HG03558 (cell line): ENCODE measurements around the gene GRM5.
"Not testable (repeated sequence)": the region's sequence is repeated elsewhere in the genome, so short reads cannot be mapped to it uniquely, and the experiment has no call there.

Source experiments
- ATAC-seq: cut with Tn5 transposase; IDR thresholded peaks from one replicate; pipeline ENCODE4 v1.9.1; 2021; ENCODE audit warnings: moderate number of reproducible peaks; ENCODE audit not compliant: unreplicated experiment; ENCODE audit errors: extremely low read depth

Gene GRM5

GRCh38 chr11:88555018-88555828, 510.6 kb downstream of the GRM5 start:
- no peak for ATAC-seq

GRCh38 chr11:88553204-88553603, 512.6 kb downstream of the GRM5 start:
- no peak for ATAC-seq

DNA sequence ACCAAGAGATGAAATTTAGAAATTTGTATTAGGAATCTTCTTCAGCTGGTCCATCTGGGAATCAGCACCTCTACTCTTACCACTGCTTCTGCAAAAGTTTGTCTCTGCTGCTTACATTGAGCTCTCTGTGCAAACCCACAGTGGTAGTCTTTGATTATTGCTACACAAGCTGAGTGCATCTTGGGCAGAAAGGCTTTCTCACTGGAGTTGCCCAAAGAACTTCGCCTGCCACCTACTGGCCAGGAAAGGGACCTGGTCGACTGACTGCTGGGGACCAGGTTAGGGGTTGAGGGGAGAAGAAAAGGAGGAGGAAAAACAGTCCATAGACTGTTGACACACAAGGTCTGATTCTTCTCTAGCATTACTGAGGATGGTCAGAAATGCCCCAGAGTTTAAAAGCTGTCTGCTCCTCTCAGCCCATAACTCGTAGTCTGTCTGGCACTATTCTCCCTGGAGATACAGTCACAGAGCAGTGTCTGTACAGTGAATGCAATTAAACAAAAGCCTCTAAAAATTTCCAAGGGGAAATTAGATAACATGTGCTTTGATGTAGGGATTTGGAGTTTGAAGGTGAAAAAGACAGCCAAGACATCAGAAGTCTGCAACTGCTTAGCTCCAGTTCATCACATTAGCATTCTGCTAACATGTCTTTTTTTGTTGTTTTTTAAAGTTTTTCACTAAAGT, 513.3 kb downstream of the GRM5 start:
- ATAC-seq, result peak; percentile 85

DNA sequence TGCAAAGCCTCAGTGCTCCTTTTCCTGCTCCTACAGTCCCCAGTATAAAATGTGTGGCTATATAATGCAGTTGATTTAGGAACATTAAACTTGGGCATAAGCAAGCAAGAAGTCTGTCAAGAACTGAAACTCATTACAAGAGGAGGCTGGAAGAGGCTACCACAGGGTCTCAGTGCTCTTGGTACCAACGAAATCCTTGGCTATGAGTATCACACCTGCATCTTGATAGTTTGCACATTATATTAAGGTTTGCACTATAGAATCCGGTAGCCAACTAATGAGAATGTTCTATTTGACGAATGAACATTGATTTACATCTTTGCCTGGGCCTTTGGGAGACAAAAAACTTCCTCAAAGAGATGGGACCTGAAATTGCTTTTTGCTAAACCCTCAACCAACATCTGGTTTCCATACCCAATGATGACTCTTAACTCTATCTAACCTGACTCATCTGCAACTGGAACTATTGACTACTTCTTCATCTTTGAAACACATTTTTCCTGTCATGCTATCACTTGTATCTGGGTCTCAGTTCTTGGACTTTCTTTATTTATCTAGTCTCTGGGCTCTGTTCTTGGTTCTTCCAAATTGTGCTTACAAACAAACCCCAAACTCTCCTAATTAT, 521.0 kb downstream of the GRM5 start:
- no peak for ATAC-seq

- ATAC-seq, result peak; percentile 96
Measured at GRCh38 chr11:88543902-88544655, 521.7 kb downstream of the GRM5 start.

DNA sequence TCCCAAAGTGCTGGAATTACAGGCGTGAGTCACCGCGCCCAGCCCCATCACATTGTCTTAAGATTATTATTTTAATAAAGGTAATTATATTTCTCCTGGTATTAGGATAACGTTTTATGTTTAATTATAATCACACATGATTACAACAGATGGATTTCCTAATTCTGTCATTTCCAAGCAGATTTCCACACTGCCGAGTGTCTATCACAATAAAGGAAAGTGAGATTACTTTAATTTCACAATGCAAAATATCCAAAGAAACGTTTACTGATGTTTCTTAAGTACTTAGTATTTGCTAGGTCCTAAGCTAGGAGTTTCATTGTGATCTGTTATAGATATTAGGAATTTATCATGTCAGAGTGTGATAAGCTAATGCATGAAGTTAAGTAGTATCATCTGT, 524.8 kb downstream of the GRM5 start:
- ATAC-seq, result no peak

GRCh38 chr11:88538098-88538497, 527.7 kb downstream of the GRM5 start:
- no peak for ATAC-seq

DNA sequence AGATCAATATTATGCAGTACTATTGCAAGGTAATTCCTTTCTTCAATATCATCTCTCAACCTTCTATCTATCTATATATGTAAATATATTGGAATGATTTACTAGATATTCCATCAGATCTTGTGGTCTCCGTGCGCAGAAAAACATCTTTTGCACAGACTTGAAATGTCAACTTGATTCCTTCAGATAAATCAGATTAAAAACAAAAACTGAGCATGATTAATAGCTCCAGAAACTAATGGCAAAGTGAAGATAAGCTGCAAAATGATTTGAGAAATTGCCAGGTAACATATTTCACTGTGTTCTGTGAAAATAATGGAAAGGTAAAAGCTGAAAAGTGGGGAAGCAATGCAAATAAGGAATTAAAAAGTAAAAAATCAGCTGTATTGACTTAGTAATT, 528.2 kb downstream of the GRM5 start:
- ATAC-seq, result no peak

GRCh38 chr11:88536616-88537265, 529.0 kb downstream of the GRM5 start:
- no peak for ATAC-seq

DNA sequence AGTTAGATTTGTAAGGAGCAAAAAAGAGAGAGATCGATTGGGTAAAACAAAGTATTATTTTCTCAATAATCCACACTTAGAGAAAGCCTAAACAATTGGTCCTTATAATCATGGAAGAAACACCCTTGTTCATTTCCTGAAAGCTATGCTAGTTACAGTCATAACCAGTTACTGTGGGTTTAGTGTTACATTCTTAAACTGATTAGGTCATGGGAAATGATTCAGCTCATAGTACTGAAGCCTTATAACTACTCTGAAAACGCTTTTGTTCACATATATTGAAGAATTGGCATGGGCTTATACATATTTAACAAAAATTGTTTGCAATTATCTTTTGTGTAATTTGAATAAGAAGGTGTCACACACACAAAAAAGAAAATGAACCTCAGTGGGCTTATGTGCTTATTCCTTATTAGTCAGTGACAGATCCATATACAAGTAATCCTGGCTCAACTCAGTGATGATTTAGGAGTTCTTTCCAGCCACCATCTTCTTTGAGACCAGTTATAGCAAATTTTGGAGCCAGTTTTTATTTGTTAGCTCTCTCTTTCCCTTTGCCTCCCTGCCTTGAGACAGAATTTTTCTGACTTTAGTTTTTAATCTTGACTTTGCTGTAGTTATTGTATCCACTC, 529.8 kb downstream of the GRM5 start:
- ATAC-seq, result no peak

- no peak for ATAC-seq
Measured at GRCh38 chr11:88535266-88535665, 530.5 kb downstream of the GRM5 start.

DNA sequence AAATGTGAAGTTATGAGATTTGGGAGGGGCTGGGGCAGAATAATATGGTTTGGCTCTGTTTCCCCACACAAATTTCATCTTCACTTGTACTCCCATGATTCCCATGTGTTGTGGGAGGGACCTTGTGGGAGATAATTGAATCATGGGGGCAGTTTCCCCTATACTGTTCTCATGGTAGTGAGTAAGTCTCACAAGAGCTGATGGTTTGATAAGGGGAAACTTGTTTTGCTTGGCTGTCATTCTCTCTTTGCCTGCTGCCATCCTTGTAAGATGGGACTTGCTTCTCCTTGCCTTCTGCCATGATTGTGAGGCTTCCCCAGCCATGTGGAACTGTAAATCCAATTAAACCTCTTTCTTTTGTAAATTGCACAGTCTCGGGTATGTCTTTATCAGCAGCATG, 531.1 kb downstream of the GRM5 start:
- ATAC-seq, result not testable (repeated sequence)

GRCh38 chr11:88534185-88534584, 531.6 kb downstream of the GRM5 start:
- ATAC-seq, result no peak

DNA sequence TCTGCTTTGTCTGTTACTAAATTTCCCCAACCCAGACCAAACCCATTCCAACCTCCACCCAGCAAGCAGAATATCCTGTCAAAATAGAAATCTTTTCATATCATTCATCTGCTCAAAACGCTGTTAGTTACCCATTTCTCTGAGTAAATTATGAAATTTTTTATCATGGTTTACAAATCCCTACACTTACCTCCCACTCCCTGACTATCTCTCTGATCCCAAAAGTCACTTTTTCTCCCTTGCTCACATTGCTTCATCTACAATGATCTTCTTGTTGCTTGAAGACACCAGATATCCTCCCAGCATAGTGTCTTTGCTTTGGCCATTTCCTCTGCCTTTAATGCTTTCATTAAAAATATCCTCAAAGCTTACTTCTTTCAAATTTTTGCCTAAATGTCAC, 532.8 kb downstream of the GRM5 start:
- no peak for ATAC-seq

- no peak for ATAC-seq
Measured at GRCh38 chr11:88531831-88532230, 534.0 kb downstream of the GRM5 start.

GRCh38 chr11:88529426-88529825, 536.4 kb downstream of the GRM5 start:
- no peak for ATAC-seq

GRCh38 chr11:88523386-88524071, 542.3 kb downstream of the GRM5 start:
- ATAC-seq, result no peak

GRCh38 chr11:88522624-88523385, 543.0 kb downstream of the GRM5 start:
- no peak for ATAC-seq
